A673 (cell line): ENCODE measurements around the gene IGFBP3. TPM values are rescaled to one million over a fixed set of nuclear protein-coding genes. Genes with fewer than 3 reads are reported as not detected.

Experiments
- BruUV-seq: library from RNA; stranded (reverse); fragments of 400-500 nt; replicated peaks from 2 replicates; lab custom pipeline; 2021; lab: Mats Ljungman, UMichigan
- CTCF ChIA-PET: fragments of 300-600 bp; sonication (Branson Sonifier 250); formaldehyde crosslinking; loops from one replicate; lab custom pipeline; 2022; ENCODE audit warnings: antibody characterized with exemption; lab: Charles Lee
- POLR2A ChIA-PET: fragments of 300-600 bp; sonication (Branson Sonifier 250); formaldehyde crosslinking; loops from one replicate; lab custom pipeline; 2022; ENCODE audit warnings: antibody characterized with exemption; ENCODE audit not compliant: low non-redundant PET; lab: Charles Lee
- DNase-seq: peaks from one replicate; pipeline ENCODE4 v3.0.0-alpha.2; 2015; ENCODE audit warnings: low spot score
- H3K27ac ChIP-seq: fragments of 200-600 bp; sonication (generic); 2 replicates; pipeline ENCODE4 v1.5.1; 2016; ENCODE audit warnings: mixed run types, low read depth, mild to moderate bottlenecking, mixed read lengths, antibody characterized with exemption, low read length; ENCODE audit not compliant: poor library complexity, severe bottlenecking
- H3K27me3 ChIP-seq: fragments of 200-600 bp; sonication (generic); replicated peaks from 2 replicates; pipeline ENCODE4 v1.6.1; 2017; ENCODE audit warnings: mixed run types, low read depth, mild to moderate bottlenecking, mixed read lengths, antibody characterized with exemption, low read length; ENCODE audit not compliant: insufficient read depth, poor library complexity
- H3K36me3 ChIP-seq: fragments of 200-600 bp; sonication (generic); 2 replicates; pipeline ENCODE4 v1.6.1; 2016; ENCODE audit warnings: mixed run types, mild to moderate bottlenecking, mixed read lengths, antibody characterized with exemption, low read length; ENCODE audit not compliant: insufficient read depth, poor library complexity, severe bottlenecking
- H3K4me1 ChIP-seq: fragments of 200-600 bp; sonication (generic); 2 replicates; pipeline ENCODE4 v1.6.1; 2017; ENCODE audit warnings: mixed run types, mild to moderate bottlenecking, mixed read lengths, antibody characterized with exemption, low read length; ENCODE audit not compliant: insufficient read depth, poor library complexity, severe bottlenecking
- H3K4me3 ChIP-seq: fragments of 200-600 bp; sonication (generic); 2 replicates; pipeline ENCODE4 v1.5.1; 2016; ENCODE audit warnings: low read depth, mixed run types, mild to moderate bottlenecking, mixed read lengths, low read length; ENCODE audit not compliant: poor library complexity, severe bottlenecking
- H3K9me3 ChIP-seq: fragments of 200-600 bp; sonication (generic); 2 replicates; pipeline ENCODE4 v1.6.1; 2016; ENCODE audit warnings: mixed run types, low read depth, mild to moderate bottlenecking, mixed read lengths, antibody characterized with exemption, low read length; ENCODE audit not compliant: poor library complexity, severe bottlenecking
- EZH2 ChIP-seq: fragments of 200-600 bp; sonication (generic); IDR thresholded peaks from 2 replicates; pipeline ENCODE4 v1.6.1; 2017; ENCODE audit warnings: borderline replicate concordance, low read depth, mild to moderate bottlenecking, mixed read lengths, antibody characterized with exemption, low read length; ENCODE audit not compliant: poor library complexity, severe bottlenecking
- intact Hi-C: fragments of 100-400 bp; cut with micrococcal nuclease; formaldehyde crosslinking; loops from one replicate; pipeline ENCODE4 v1.10.0; 2022; ENCODE audit not compliant: unreplicated experiment
- total RNA-seq: library from RNA; stranded (reverse); gene quantifications from 2 replicates; pipeline ENCODE4 v1.2.3, GENCODE V29; 2021
- TF ChIP-seq, protein P1 (sequence below): fragments of 300-800, 200-600 bp; sonication (generic); conservative IDR thresholded peaks from 2 replicates; pipeline ENCODE4 v1.5.1; 2017; ENCODE audit warnings: low read depth, mild to moderate bottlenecking, antibody characterized with exemption, low read length, moderate library complexity, mixed read lengths

IGFBP3 gene
- total RNA-seq, 1 experiment from 2014 or later, result 1.1 TPM

DNA sequence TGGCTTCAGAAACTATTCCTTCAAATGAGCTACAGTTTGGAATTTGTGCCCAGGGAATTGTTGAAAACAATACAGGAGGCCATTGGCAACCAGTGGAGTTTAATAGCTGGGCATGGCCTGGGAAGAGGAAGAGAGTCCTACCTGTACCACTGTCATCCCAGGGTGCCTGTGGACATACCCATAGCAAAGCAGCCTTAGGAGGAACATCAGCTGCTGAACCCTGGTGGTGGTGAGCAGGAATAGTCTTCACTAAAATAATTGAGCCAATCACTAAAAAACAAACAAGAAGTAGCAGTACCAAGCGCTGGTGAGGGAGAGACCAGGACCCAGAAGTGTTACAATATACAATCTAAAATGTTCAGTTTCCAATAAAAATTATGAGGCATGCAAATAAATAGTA is 18.3 kb downstream of the IGFBP3 start:
- Histone ChIP-seq H3K27me3 (peaks cover 14% of the 10 kb centered on the region), H3K4me3 (no peak overlapping the region), H3K9me3 (no peaks in the 10 kb centered on the region), H3K36me3 (no peaks in the 10 kb centered on the region), H3K4me1 (no peaks in the 10 kb centered on the region), H3K27ac (no peak overlapping the region)
- no peak for DNase-seq
- ChIA-PET CTCF (no interaction called here), POLR2A (no interaction called here)
- TF ChIP-seq, protein P1, sequence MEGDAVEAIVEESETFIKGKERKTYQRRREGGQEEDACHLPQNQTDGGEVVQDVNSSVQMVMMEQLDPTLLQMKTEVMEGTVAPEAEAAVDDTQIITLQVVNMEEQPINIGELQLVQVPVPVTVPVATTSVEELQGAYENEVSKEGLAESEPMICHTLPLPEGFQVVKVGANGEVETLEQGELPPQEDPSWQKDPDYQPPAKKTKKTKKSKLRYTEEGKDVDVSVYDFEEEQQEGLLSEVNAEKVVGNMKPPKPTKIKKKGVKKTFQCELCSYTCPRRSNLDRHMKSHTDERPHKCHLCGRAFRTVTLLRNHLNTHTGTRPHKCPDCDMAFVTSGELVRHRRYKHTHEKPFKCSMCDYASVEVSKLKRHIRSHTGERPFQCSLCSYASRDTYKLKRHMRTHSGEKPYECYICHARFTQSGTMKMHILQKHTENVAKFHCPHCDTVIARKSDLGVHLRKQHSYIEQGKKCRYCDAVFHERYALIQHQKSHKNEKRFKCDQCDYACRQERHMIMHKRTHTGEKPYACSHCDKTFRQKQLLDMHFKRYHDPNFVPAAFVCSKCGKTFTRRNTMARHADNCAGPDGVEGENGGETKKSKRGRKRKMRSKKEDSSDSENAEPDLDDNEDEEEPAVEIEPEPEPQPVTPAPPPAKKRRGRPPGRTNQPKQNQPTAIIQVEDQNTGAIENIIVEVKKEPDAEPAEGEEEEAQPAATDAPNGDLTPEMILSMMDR, result no peak; the same call in 1 of the 2 replicates
- no peak for TF ChIP-seq EZH2
- no TSS peak for BruUV-seq
- intact Hi-C loops, result no loop called here

DNA sequence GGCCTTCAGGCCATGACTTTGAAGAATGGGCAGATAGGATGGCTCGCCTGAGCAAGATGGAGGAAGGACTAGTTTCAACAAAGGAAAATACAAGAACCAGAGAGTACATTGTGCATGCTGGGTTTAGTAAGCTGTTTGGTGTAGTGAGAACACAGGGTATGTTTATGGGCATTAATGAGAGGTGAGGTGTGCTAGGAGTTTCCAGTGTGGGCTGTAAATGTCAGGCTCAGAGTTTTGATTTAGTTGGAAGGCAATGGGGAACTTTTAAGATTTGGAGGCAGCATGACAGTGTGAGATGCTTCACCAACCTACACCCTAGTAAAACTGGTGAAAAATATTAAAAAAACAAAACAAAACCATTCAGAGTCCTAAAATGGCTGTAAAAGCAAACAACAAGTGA is 19.5 kb downstream of the IGFBP3 start:
- Histone ChIP-seq H3K4me3 (no peak overlapping the region), H3K27me3 (peaks cover 14% of the 10 kb centered on the region), H3K27ac (no peak overlapping the region), H3K36me3 (no peaks in the 10 kb centered on the region), H3K4me1 (no peaks in the 10 kb centered on the region), H3K9me3 (no peaks in the 10 kb centered on the region)
- TF ChIP-seq, protein P1, result no peak
- no peak for TF ChIP-seq EZH2
- POLR2A ChIA-PET, result no interaction called here
- BruUV-seq, result no TSS peak
- no peak for DNase-seq
- intact Hi-C loops, result no loop called here
- CTCF ChIA-PET, result no interaction called here

DNA sequence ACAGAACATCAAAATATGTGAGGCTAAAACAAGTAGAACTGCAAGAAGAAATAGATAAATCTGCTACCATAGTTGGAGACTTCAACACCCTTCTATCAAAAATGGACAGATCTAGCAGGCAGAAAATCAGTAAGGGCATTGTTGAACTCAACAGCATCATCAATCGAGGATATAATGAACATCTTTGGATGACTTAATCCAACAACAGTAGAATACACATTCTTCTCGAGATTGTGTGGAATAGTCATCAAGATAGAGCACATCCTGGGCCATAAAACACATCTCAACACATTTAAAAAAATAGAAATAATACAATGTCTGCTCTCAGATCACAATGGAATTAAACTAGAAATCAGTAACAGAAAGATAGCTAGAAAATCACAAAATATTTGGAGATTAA is 22.9 kb downstream of the IGFBP3 start:
- POLR2A ChIA-PET, result no interaction called here
- no peak for DNase-seq
- CTCF ChIA-PET, result no interaction called here

More for the DNA sequence above, 22.9 kb downstream of the IGFBP3 start:
- H3K4me3 ChIP-seq, result no peak overlapping the region
- no peaks in the 10 kb centered on the region for H3K36me3 ChIP-seq
- no peak overlapping the region for H3K27ac ChIP-seq
- intact Hi-C loops, result no loop called here
- H3K4me1 ChIP-seq, result no peaks in the 10 kb centered on the region
- no peak for TF ChIP-seq EZH2
- TF ChIP-seq, protein P1, result no peak
- BruUV-seq, result no TSS peak
- no peaks in the 10 kb centered on the region for H3K9me3 ChIP-seq
- H3K27me3 ChIP-seq, result peaks cover 14% of the 10 kb centered on the region
